Pancreas (tissue), 10 donors: ENCODE results near the gene ISOC1. TPM values are rescaled to one million over a fixed set of nuclear protein-coding genes. Genes with fewer than 3 reads are reported as not detected.

Experiments used
- ATAC-seq, 4 donors: fragments of 200-7000 bp; cut with Tn5 transposase; one replicate each; pipeline versions ENCODE4 v1.8.0 to v1.9.1; 2020; ENCODE audit warnings: mild to moderate bottlenecking in 4 of 4, moderate library complexity in 4 of 4
- DNase-seq, 6 donors: peaks; one replicate each; pipeline ENCODE4 v3.0.0-alpha.2; 2020
- FAIRE-seq: peaks from 2 replicates; lab custom pipeline; 2012; peaks lifted over from hg19 to GRCh38; lab: Jason Lieb, UNC
- H3K27ac ChIP-seq, 4 donors: fragments of 200-600 bp; sonication (generic); 1 replicate in 3 of 4; 2 replicates in 1 of 4; pipeline versions ENCODE4 v1.5.0 to v1.8.0; 2020
- H3K27me3 ChIP-seq, 4 donors: fragments of 200-600 bp; one replicate each; pipeline ENCODE4 v1.8.0; 2021
- H3K36me3 ChIP-seq, 3 donors: fragments of 200-600 bp; sonication (generic) in 1 of 3; one replicate each; pipeline versions ENCODE4 v1.5.0 to v1.8.0; 2020 to 2021
- H3K4me1 ChIP-seq, 3 donors: fragments of 200-600 bp; one replicate each; pipeline ENCODE4 v1.8.0; 2021
- H3K4me3 ChIP-seq, 4 donors: fragments of 200-600 bp; sonication (generic) in 2 of 4; one replicate each; pipeline versions ENCODE4 v1.5.0 to v1.8.0; 2020 to 2021
- H3K9me3 ChIP-seq, 4 donors: fragments of 200-600 bp; one replicate each; pipeline ENCODE4 v1.8.0; 2021
- WGBS, 2 donors: extraction: QIAGEN DNeasy Blood & Tissue Kit; methylation state at CpG; one replicate each; pipeline ENCODE4 v1.1.7; 2013; 5-methylcytosine and 5-hydroxymethylcytosine counted together
- intact Hi-C, 3 donors: fragments of 100-400 bp; cut with DNase I; formaldehyde crosslinking; loops; one replicate each; pipeline versions ENCODE4 v1.11.1 to v1.14.2; 2022
- polyA plus RNA-seq, 2 donors: library from polyadenylated mRNA; stranded (reverse); fragments of 200-250 nt; gene quantifications; one replicate each; pipeline ENCODE4 v1.2.3, GENCODE V29; 2013
- total RNA-seq, 6 donors: library from RNA; stranded (reverse); fragmentation: NEBNext Ultra II Directional in 4 of 6; extraction: Animal tissue kit (Norgen Biotek cat#: 25700) in 4 of 6; gene quantifications; one replicate each; pipeline versions ENCODE4 v1.2.1 to v1.2.4, GENCODE V29; 2021 to 2023
- TF ChIP-seq, protein P1 (sequence below), 4 donors: fragments of 200-600 bp; sonication (generic) in 3 of 4; IDR thresholded peaks; one replicate each; pipeline versions ENCODE4 v1.5.0 to v1.8.0; 2021; ENCODE audit warnings: antibody characterized with exemption in 4 of 4
- donor health status: healthy with polysubstance abuse.
- donor health status: DM: no; HTN: no; CAD: no; lungs with moderate emphysema.
- donor health status: DM: no; HTN: no; CAD: no.
- donor health status: control.
- donor health status: control.
- donor health status: Bipolar disorder and iron deficiency.
- donor health status: DM: yes; HTN: yes; CAD: no.
- donor health status: DM: no; HTN: no; CAD: no.
- donor health status: DM: no; HTN: no; CAD: no.
- donor health status: DM: yes; HTN: yes; CAD: no.

ISOC1 gene
- total and polyA plus RNA-seq, 8 donors, result 6.9 to 15.9 (median 9.6) TPM

DNA sequence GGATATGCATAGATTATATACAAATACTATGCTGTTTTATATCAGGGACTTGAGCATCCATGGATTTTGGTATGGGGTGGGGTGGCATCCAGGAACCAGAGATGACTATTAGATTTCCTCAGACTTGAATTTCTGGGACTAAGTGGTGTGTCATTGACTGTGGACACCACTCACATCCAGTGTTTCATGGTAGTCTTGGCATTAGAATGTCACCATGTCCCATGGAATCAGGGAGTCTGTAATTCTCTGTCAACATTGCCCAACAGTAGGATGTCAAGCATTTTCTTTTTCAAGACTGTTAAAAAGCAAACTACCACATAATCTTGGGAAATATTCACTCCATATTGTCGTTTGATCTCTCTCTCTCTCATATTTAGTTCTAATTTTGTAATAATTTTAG lies 13.1 kb downstream of the ISOC1 start:
- TF ChIP-seq, protein P1, sequence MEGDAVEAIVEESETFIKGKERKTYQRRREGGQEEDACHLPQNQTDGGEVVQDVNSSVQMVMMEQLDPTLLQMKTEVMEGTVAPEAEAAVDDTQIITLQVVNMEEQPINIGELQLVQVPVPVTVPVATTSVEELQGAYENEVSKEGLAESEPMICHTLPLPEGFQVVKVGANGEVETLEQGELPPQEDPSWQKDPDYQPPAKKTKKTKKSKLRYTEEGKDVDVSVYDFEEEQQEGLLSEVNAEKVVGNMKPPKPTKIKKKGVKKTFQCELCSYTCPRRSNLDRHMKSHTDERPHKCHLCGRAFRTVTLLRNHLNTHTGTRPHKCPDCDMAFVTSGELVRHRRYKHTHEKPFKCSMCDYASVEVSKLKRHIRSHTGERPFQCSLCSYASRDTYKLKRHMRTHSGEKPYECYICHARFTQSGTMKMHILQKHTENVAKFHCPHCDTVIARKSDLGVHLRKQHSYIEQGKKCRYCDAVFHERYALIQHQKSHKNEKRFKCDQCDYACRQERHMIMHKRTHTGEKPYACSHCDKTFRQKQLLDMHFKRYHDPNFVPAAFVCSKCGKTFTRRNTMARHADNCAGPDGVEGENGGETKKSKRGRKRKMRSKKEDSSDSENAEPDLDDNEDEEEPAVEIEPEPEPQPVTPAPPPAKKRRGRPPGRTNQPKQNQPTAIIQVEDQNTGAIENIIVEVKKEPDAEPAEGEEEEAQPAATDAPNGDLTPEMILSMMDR (IDR thresholded peaks at IDR 0.05), result no peak
- Histone ChIP-seq H3K4me3 (no peak overlapping the region), H3K4me1 (no peaks in the 10 kb centered on the region), H3K9me3 (no peaks in the 10 kb centered on the region), H3K27ac (no peak overlapping the region), H3K36me3 (peaks cover 0 to 10% (median 0%) of the 10 kb centered on the region in 3 donors), H3K27me3 (no peaks in the 10 kb centered on the region)
- ATAC-seq (no peak), FAIRE-seq (no peak), DNase-seq (no peak)
- intact Hi-C loops, result no loop called here
- WGBS, 2 donors, result 85 to 98% methylated on average over 1 of the region's 1 CpG

DNA sequence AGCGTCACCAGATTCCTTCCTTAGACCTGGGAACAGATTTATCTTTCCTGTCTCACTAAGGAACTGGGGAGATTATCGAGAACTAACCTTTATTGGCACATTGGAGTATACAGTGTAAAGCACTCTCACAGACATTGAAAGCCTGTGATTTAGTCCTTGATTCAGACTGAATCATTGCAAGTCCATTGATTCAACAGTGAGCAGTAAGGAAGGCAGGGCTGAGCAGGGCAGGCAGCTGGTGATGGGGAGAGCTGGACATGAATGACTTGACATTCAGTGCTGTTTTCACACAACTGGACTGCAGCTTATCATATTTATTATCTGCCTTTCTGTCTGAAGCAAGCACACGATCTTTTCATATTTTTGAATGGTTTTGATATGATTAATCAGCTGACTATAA lies 16.2 kb downstream of the ISOC1 start:
- H3K9me3 ChIP-seq, result no peaks in the 10 kb centered on the region
- no peak for ATAC-seq
- TF ChIP-seq, protein P1 (IDR thresholded peaks at IDR 0.05), result no peak
- no peaks in the 10 kb centered on the region for H3K4me1 ChIP-seq
- intact Hi-C loops, result no loop called here
- H3K36me3 ChIP-seq, result peaks cover 0 to 10% (median 0%) of the 10 kb centered on the region in 3 donors
- no peaks in the 10 kb centered on the region for H3K27me3 ChIP-seq
- H3K4me3 ChIP-seq, result no peak overlapping the region
- no peak for FAIRE-seq
- 67 to 70% methylated on average over 3 of the region's 3 CpGs for WGBS, 2 donors
- no peak overlapping the region for H3K27ac ChIP-seq
- DNase-seq, result no peak

DNA sequence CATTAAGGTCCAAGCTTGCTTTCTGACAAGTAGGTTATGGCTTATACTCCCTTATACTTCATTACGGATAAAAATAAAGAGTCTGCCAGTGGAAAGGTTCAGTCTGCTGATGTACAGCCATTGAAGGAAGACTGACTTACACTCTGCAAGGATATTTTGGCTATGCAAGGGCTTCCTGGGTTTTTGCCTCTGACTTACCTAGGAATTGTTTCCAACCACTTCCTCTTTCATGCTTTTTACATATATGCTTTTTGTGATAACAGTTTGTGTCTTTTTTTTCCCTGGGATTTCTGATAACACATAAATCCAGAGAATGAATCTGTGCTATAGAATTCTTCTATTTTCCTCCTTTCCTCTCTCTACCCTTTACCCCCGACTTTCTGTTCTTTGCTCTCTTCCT lies 16.8 kb downstream of the ISOC1 start:
- Histone ChIP-seq H3K27ac (no peak overlapping the region), H3K9me3 (no peaks in the 10 kb centered on the region), H3K36me3 (peaks cover 0 to 10% (median 0%) of the 10 kb centered on the region in 3 donors), H3K4me3 (no peak overlapping the region), H3K4me1 (no peaks in the 10 kb centered on the region), H3K27me3 (no peaks in the 10 kb centered on the region)
- intact Hi-C loops, result no loop called here
- DNase-seq, result no peak
- TF ChIP-seq, protein P1 (IDR thresholded peaks at IDR 0.05), result no peak
- 86 to 95% methylated on average over 2 of the region's 2 CpGs for WGBS, 2 donors
- no peak for ATAC-seq
- FAIRE-seq, result no peak

DNA sequence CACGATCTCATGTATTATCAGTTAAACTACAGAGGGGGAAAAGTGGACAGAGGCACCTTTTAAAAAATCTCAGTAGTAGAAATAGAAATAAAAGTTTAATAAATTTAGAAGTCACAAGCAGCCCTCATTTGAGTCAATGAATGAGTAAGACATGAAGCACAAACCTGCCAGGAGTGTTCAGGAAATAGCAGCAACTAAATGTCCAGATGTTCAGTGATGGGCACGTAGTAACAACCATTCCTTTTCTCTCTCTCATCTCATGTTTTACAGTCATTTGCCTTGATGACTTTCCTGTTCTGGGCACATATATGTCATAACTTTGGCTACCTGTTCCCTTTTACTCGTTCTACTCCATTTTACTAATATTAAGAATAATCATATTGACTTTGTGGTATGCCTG lies 17.7 kb downstream of the ISOC1 start:
- intact Hi-C loops, result no loop called here
- Histone ChIP-seq H3K27me3 (no peaks in the 10 kb centered on the region), H3K4me3 (no peak overlapping the region), H3K4me1 (no peaks in the 10 kb centered on the region), H3K9me3 (no peaks in the 10 kb centered on the region), H3K27ac (no peak overlapping the region), H3K36me3 (peaks cover 0 to 8% (median 0%) of the 10 kb centered on the region in 3 donors)
- ATAC-seq (no peak), DNase-seq (no peak), FAIRE-seq (no peak)
- WGBS, 2 donors, result 93 to 94% methylated on average over 3 of the region's 3 CpGs
- TF ChIP-seq, protein P1 (IDR thresholded peaks at IDR 0.05), result no peak

DNA sequence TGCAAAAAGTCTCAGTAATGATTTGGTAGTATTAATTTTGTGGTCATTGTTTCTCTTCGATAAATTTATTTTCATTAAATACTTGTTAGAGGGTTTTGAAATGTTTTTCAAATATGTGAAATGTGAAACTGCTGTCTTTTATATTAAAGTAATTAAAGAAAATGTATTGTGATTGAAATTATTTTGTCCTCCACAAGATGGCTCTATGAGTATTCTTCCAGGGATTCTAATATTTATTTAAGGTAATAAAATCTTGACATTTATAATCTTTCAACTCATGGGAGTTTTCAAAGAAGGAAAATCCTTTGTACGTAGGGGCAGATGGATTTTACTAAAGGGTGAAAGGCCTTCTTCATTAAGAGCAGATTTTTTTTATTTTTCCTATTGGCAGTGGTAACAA lies 19.3 kb downstream of the ISOC1 start:
- no peaks in the 10 kb centered on the region for H3K36me3 ChIP-seq
- no peak overlapping the region for H3K27ac ChIP-seq
- WGBS, 2 donors, result 49 to 64% methylated on average over 2 of the region's 2 CpGs
- no peaks in the 10 kb centered on the region for H3K4me1 ChIP-seq
- peak; percentile 47 for FAIRE-seq
- ATAC-seq, result no peak
- TF ChIP-seq, protein P1 (IDR thresholded peaks at IDR 0.05), result no peak
- H3K4me3 ChIP-seq, result no peak overlapping the region
- DNase-seq, result no peak
- H3K9me3 ChIP-seq, result no peaks in the 10 kb centered on the region
- intact Hi-C loops, result no loop called here
- no peaks in the 10 kb centered on the region for H3K27me3 ChIP-seq
